ENCODE data around the gene TYMS. TPM values are rescaled to one million over a fixed set of nuclear protein-coding genes. Genes with fewer than 3 reads are reported as not detected.

The TYMS gene
- total RNA-seq, 2 experiments from 2014 or later = 90.7 to 196 TPM

GRCh38 chr18:671405-671804 is 14.0 kb downstream of the TYMS start:
- no TSS peak for BruUV-seq (replicated peaks)
- ChIA-PET POLR2A (no interaction called here), CTCF (ENCODE audit: unreplicated experiment) (no interaction called here)
- no peaks in the 10 kb centered on the region for H3K9me3 ChIP-seq (ENCODE audit: low read length)
- intact Hi-C loops (cut with micrococcal nuclease; ENCODE audit: unreplicated experiment) = no loop called here
- no peak for TF ChIP-seq EZH2phosphoT487 (IDR thresholded peaks at IDR 0.05; ENCODE audit: borderline replicate concordance, low read depth, low read length)
- H4K20me1 ChIP-seq (ENCODE audit: insufficient read depth, low read length) = peaks cover 10% of the 10 kb centered on the region
- no peak overlapping the region for H3K4me2 ChIP-seq (ENCODE audit: low read length)
- peaks cover 95% of the 10 kb centered on the region for H3K36me3 ChIP-seq (ENCODE audit: insufficient read depth, low read length)
- no peak overlapping the region for H3K4me3 ChIP-seq (ENCODE audit: low read depth, low read length, poor library complexity, severe bottlenecking)
- H3K4me1 ChIP-seq (ENCODE audit: insufficient read depth, low read length, poor library complexity, severe bottlenecking) = no peaks in the 10 kb centered on the region
- peaks cover 15% of the 10 kb centered on the region for H3K79me2 ChIP-seq (ENCODE audit: insufficient read depth, low read depth, low read length)
- DNase-seq (ENCODE audit: low spot score) = no peak
- no peak overlapping the region for H2AFZ ChIP-seq (ENCODE audit: low read length)
- no peaks in the 10 kb centered on the region for H3K9me2 ChIP-seq (ENCODE audit: insufficient read depth, low read length)
- no peak overlapping the region for H3K27ac ChIP-seq (ENCODE audit: low read depth, low read length, poor library complexity, severe bottlenecking)

GRCh38 chr18:673317-673716 is 15.9 kb downstream of the TYMS start:
- H3K4me2 ChIP-seq (ENCODE audit: low read length) = no peak overlapping the region
- intact Hi-C loops (cut with micrococcal nuclease; ENCODE audit: unreplicated experiment) = no loop called here
- ChIA-PET POLR2A (interaction anchor here (0.6 to 1.3 kb wide), 3 partner anchors 15 to 131 kb away, joined by 3 to 6 read pairs (median 3); partner anchors contain the start of gene TYMS), CTCF (ENCODE audit: unreplicated experiment) (no interaction called here)
- peaks cover 7% of the 10 kb centered on the region; the same call in 1 of the 2 replicates for H4K20me1 ChIP-seq (ENCODE audit: insufficient read depth, low read length)
- no TSS peak for BruUV-seq (replicated peaks)
- no peak for DNase-seq (ENCODE audit: low spot score)
- no peaks in the 10 kb centered on the region for H3K9me2 ChIP-seq (ENCODE audit: insufficient read depth, low read length)
- H3K36me3 ChIP-seq (ENCODE audit: insufficient read depth, low read length) = peaks cover 100% of the 10 kb centered on the region
- TF ChIP-seq CTCF (conservative IDR thresholded peaks at IDR 0.05; ENCODE audit: low read length) (no peak), EZH2phosphoT487 (IDR thresholded peaks at IDR 0.05; ENCODE audit: borderline replicate concordance, low read depth, low read length) (no peak)
- no peak overlapping the region for H2AFZ ChIP-seq (ENCODE audit: low read length)
- H3K79me2 ChIP-seq (ENCODE audit: insufficient read depth, low read depth, low read length) = peaks cover 1% of the 10 kb centered on the region; the same call in 1 of the 2 replicates
- no peaks in the 10 kb centered on the region for H3K9me3 ChIP-seq (ENCODE audit: low read length)
- no peak overlapping the region for H3K27ac ChIP-seq (ENCODE audit: low read depth, low read length, poor library complexity, severe bottlenecking)
- no peaks in the 10 kb centered on the region for H3K4me1 ChIP-seq (ENCODE audit: insufficient read depth, low read length, poor library complexity, severe bottlenecking)
- H3K4me3 ChIP-seq (ENCODE audit: low read depth, low read length, poor library complexity, severe bottlenecking) = no peak overlapping the region

GRCh38 chr18:673769-674168 is 16.3 kb downstream of the TYMS start:
- Histone ChIP-seq H3K4me2 (ENCODE audit: low read length) (no peak overlapping the region), H3K9me3 (ENCODE audit: low read length) (no peaks in the 10 kb centered on the region), H4K20me1 (ENCODE audit: insufficient read depth, low read length) (peaks cover 3% of the 10 kb centered on the region; the same call in 1 of the 2 replicates), H3K79me2 (ENCODE audit: insufficient read depth, low read depth, low read length) (no peaks in the 10 kb centered on the region), H3K9me2 (ENCODE audit: insufficient read depth, low read length) (no peaks in the 10 kb centered on the region), H3K4me1 (ENCODE audit: insufficient read depth, low read length, poor library complexity, severe bottlenecking) (no peaks in the 10 kb centered on the region), H2AFZ (ENCODE audit: low read length) (no peak overlapping the region), H3K36me3 (ENCODE audit: insufficient read depth, low read length) (peaks cover 98% of the 10 kb centered on the region), H3K27ac (ENCODE audit: low read depth, low read length, poor library complexity, severe bottlenecking) (no peak overlapping the region), H3K4me3 (ENCODE audit: low read depth, low read length, poor library complexity, severe bottlenecking) (no peak overlapping the region)
- TF ChIP-seq EZH2phosphoT487 (IDR thresholded peaks at IDR 0.05; ENCODE audit: borderline replicate concordance, low read depth, low read length) (no peak), CTCF (conservative IDR thresholded peaks at IDR 0.05; ENCODE audit: low read length) (no peak)
- BruUV-seq (replicated peaks) = no TSS peak
- DNase-seq (ENCODE audit: low spot score) = no peak
- intact Hi-C loops (cut with micrococcal nuclease; ENCODE audit: unreplicated experiment) = no loop called here
- ChIA-PET CTCF (ENCODE audit: unreplicated experiment) (no interaction called here), POLR2A (interaction anchor here (0.6 to 1.3 kb wide), 3 partner anchors 16 to 56 kb away, joined by 3 to 6 read pairs (median 3); partner anchors contain the start of gene TYMS)

Data from OCI-LY7 (cell line).